HepG2 (cell line): Measurements from ENCODE around the gene BMERB1. TPM values are rescaled to one million over a fixed set of nuclear protein-coding genes. Genes with fewer than 3 reads are reported as not detected.

Experiments used
- ETV6 ChIP-seq: sonication (generic); formaldehyde crosslinking; conservative IDR thresholded peaks from 2 replicates; pipeline ENCODE4 v1.4.0; 2020; ENCODE audit warnings: missing genetic modification reagents
- FOXP1 ChIP-seq, 2 experiments: fragments of 450-650 bp in 1 of 2; IDR thresholded peaks; 2 replicates each; pipeline ENCODE4 v1.6.1; 2017 to 2018; ENCODE audit warnings: antibody characterized with exemption in 1 of 2
- SALL2 ChIP-seq: sonication (generic); formaldehyde crosslinking; IDR thresholded peaks from 2 replicates; pipeline ENCODE4 v1.8.1; 2023; ENCODE audit warnings: mild to moderate bottlenecking, missing genetic modification reagents, inconsistent platforms
- SMYD3 ChIP-seq: sonication (generic); formaldehyde crosslinking; IDR thresholded peaks from 2 replicates; pipeline ENCODE4 v1.8.1; 2023; ENCODE audit warnings: mild to moderate bottlenecking, missing genetic modification reagents
- ZFP37 ChIP-seq: sonication (generic); formaldehyde crosslinking; IDR thresholded peaks from 2 replicates; pipeline ENCODE4 v1.4.0; 2020; ENCODE audit warnings: missing genetic modification reagents, borderline replicate concordance
- ZNF263 ChIP-seq: sonication (generic); formaldehyde crosslinking; IDR thresholded peaks from 2 replicates; pipeline ENCODE4 v1.4.0; 2020; ENCODE audit warnings: missing genetic modification reagents
- ZNF335 ChIP-seq: sonication (generic); formaldehyde crosslinking; IDR thresholded peaks from 2 replicates; pipeline ENCODE4 v1.4.0; 2020; ENCODE audit warnings: missing genetic modification reagents
- ZNF451 ChIP-seq: sonication (generic); formaldehyde crosslinking; IDR thresholded peaks from 2 replicates; pipeline ENCODE4 v1.5.0; 2020; ENCODE audit warnings: mild to moderate bottlenecking, missing genetic modification reagents
- ZSCAN9 ChIP-seq: IDR thresholded peaks from 2 replicates; pipeline ENCODE4 v1.6.1; 2016; ENCODE audit warnings: borderline replicate concordance
- polyA plus RNA-seq, 8 experiments: library from polyadenylated mRNA; depleted of rRNA in 3 of 8; stranded (reverse) in 7 of 8; unstranded in 1 of 8; fragments of >200 nt; fragmentation: Illumina TruSeq in 4 of 8; extraction: Trizol in 4 of 8; gene quantifications; 2 replicates each; pipeline versions ENCODE4 v1.2.1 to v1.2.3, GENCODE V29; 2011 to 2016; ENCODE audit warnings: low read depth in 4 of 8, missing spikeins in 1 of 8, mixed read lengths in 1 of 8; ENCODE audit not compliant: insufficient read depth in 1 of 8
- total RNA-seq, 5 experiments: library from RNA; depleted of rRNA; stranded (reverse); fragments of >200 nt; fragmentation: Illumina TruSeq; extraction: Trizol; gene quantifications; 2 replicates each; pipeline ENCODE4 v1.2.3, GENCODE V29; 2016; ENCODE audit warnings: low read depth in 1 of 5
- TF ChIP-seq, protein P1 (sequence below): sonication (generic); formaldehyde crosslinking; IDR thresholded peaks from 2 replicates; pipeline ENCODE4 v1.4.0; 2020; ENCODE audit warnings: mild to moderate bottlenecking, missing genetic modification reagents
- TF ChIP-seq, protein P2 (sequence below): sonication (generic); formaldehyde crosslinking; IDR thresholded peaks from 2 replicates; pipeline ENCODE4 v1.5.0; 2020; ENCODE audit warnings: mild to moderate bottlenecking, missing genetic modification reagents, moderate library complexity
- TF ChIP-seq, protein P3 (sequence below): sonication (generic); formaldehyde crosslinking; IDR thresholded peaks from 2 replicates; pipeline ENCODE4 v1.8.0; 2022; ENCODE audit warnings: mild to moderate bottlenecking, missing genetic modification reagents
- TF ChIP-seq, protein P4 (sequence below), 2 experiments: sonication (generic) in 1 of 2; formaldehyde crosslinking in 1 of 2; IDR thresholded peaks; 2 replicates each; pipeline versions ENCODE4 v1.4.0 to v1.6.1; 2018 to 2020; ENCODE audit warnings: missing genetic modification reagents in 2 of 2, borderline replicate concordance in 1 of 2, low read depth in 1 of 2, mild to moderate bottlenecking in 1 of 2, missing biosample characterization in 1 of 2
- TF ChIP-seq, protein P5 (sequence below): sonication (generic); formaldehyde crosslinking; IDR thresholded peaks from 2 replicates; pipeline ENCODE4 v1.4.0; 2020; ENCODE audit warnings: missing genetic modification reagents, borderline replicate concordance
- TF ChIP-seq, protein P6 (sequence below): IDR thresholded peaks from 2 replicates; pipeline ENCODE4 v1.6.1; 2016; ENCODE audit warnings: low read depth

BMERB1 gene
- total and polyA plus RNA-seq, 2 of the 13 experiments (the other 11 are each of a cell fraction or from before 2014, with no cell fraction given), result 1.4 TPM

DNA sequence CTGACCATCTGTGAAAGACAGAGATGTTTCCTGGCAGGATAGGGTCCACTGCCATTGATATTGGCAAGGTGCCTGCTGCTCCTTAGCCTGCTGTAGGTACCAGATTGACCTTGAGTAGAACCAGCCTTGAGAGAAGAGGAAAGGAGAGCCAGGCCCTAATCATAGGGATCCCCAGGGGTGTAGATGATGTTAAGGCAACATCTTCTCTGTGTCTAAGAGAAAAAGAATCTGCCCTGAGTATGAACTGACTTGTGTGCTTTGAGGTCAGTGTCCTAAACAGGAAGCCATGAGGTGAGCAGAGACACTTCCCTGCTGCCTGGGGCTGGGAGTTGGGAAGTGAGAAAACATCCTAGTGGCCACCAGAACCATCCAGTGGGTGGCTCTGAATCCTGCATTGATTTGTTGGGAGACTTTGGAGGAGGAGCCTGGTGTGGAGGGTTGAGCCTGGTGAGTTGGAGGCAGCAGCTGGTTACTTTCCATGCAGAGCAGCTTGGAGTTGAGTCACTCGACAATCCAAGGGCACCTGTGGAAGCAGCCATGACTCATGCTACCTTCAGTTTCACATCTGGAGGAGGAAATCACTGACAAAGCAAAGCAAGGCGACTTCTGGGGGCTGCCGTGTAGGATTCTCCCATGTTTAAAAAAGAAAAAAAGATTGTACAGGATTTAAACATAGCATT, 47.8 kb downstream of the BMERB1 start (continued):
- TF ChIP-seq, protein P1, sequence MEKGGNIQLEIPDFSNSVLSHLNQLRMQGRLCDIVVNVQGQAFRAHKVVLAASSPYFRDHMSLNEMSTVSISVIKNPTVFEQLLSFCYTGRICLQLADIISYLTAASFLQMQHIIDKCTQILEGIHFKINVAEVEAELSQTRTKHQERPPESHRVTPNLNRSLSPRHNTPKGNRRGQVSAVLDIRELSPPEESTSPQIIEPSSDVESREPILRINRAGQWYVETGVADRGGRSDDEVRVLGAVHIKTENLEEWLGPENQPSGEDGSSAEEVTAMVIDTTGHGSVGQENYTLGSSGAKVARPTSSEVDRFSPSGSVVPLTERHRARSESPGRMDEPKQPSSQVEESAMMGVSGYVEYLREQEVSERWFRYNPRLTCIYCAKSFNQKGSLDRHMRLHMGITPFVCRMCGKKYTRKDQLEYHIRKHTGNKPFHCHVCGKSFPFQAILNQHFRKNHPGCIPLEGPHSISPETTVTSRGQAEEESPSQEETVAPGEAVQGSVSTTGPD, result no peak
- TF ChIP-seq ZNF451 (CRISPR knock-in tag), result 0 out of 2 replicates have a peak, but pooled peaks have one; percentile 28
- peak; percentile 34; the same call in 1 of the 2 replicates for TF ChIP-seq SMYD3
- peak; percentile 22; the same call in 1 of the 2 replicates for TF ChIP-seq ZNF335 (CRISPR knock-in tag)
- TF ChIP-seq, protein P2, sequence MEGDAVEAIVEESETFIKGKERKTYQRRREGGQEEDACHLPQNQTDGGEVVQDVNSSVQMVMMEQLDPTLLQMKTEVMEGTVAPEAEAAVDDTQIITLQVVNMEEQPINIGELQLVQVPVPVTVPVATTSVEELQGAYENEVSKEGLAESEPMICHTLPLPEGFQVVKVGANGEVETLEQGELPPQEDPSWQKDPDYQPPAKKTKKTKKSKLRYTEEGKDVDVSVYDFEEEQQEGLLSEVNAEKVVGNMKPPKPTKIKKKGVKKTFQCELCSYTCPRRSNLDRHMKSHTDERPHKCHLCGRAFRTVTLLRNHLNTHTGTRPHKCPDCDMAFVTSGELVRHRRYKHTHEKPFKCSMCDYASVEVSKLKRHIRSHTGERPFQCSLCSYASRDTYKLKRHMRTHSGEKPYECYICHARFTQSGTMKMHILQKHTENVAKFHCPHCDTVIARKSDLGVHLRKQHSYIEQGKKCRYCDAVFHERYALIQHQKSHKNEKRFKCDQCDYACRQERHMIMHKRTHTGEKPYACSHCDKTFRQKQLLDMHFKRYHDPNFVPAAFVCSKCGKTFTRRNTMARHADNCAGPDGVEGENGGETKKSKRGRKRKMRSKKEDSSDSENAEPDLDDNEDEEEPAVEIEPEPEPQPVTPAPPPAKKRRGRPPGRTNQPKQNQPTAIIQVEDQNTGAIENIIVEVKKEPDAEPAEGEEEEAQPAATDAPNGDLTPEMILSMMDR (CRISPR knock-in tag), result peak; percentile 73
- TF ChIP-seq SALL2 (CRISPR knock-in tag), result 0 out of 2 replicates have a peak, but pooled peaks have one; percentile 51
- 0 out of 2 replicates have a peak, but pooled peaks have one; percentile 69 for TF ChIP-seq ZFP37 (CRISPR knock-in tag)
- TF ChIP-seq ZSCAN9 (CRISPR knock-in tag), result 0 out of 2 replicates have a peak, but pooled peaks have one; percentile 80
- no peak for TF ChIP-seq FOXP1 (IDR thresholded peaks at IDR 0.05)
- TF ChIP-seq FOXP1 (CRISPR knock-in tag; IDR thresholded peaks at IDR 0.05), result peak; percentile 41; the same call in 1 of the 2 replicates
- TF ChIP-seq, protein P3, sequence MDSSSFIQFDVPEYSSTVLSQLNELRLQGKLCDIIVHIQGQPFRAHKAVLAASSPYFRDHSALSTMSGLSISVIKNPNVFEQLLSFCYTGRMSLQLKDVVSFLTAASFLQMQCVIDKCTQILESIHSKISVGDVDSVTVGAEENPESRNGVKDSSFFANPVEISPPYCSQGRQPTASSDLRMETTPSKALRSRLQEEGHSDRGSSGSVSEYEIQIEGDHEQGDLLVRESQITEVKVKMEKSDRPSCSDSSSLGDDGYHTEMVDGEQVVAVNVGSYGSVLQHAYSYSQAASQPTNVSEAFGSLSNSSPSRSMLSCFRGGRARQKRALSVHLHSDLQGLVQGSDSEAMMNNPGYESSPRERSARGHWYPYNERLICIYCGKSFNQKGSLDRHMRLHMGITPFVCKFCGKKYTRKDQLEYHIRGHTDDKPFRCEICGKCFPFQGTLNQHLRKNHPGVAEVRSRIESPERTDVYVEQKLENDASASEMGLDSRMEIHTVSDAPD (CRISPR knock-in tag), result peak; percentile 52; the same call in 1 of the 2 replicates
- TF ChIP-seq, protein P4, sequence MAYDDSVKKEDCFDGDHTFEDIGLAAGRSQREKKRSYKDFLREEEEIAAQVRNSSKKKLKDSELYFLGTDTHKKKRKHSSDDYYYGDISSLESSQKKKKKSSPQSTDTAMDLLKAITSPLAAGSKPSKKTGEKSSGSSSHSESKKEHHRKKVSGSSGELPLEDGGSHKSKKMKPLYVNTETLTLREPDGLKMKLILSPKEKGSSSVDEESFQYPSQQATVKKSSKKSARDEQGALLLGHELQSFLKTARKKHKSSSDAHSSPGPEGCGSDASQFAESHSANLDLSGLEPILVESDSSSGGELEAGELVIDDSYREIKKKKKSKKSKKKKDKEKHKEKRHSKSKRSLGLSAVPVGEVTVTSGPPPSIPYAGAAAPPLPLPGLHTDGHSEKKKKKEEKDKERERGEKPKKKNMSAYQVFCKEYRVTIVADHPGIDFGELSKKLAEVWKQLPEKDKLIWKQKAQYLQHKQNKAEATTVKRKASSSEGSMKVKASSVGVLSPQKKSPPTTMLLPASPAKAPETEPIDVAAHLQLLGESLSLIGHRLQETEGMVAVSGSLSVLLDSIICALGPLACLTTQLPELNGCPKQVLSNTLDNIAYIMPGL (CRISPR knock-in tag; IDR thresholded peaks at IDR 0.05; ENCODE audit: borderline replicate concordance in 1 of 2, low read depth in 1 of 2), result peak; percentile 22 to 57; a peak in 1 of 4 replicates
- TF ChIP-seq ZNF263 (CRISPR knock-in tag), result no peak; the same call in 1 of the 2 replicates
- TF ChIP-seq, protein P5, sequence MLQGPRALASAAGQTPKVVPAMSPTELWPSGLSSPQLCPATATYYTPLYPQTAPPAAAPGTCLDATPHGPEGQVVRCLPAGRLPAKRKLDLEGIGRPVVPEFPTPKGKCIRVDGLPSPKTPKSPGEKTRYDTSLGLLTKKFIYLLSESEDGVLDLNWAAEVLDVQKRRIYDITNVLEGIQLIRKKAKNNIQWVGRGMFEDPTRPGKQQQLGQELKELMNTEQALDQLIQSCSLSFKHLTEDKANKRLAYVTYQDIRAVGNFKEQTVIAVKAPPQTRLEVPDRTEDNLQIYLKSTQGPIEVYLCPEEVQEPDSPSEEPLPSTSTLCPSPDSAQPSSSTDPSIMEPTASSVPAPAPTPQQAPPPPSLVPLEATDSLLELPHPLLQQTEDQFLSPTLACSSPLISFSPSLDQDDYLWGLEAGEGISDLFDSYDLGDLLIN, result no peak
- TF ChIP-seq, protein P6, sequence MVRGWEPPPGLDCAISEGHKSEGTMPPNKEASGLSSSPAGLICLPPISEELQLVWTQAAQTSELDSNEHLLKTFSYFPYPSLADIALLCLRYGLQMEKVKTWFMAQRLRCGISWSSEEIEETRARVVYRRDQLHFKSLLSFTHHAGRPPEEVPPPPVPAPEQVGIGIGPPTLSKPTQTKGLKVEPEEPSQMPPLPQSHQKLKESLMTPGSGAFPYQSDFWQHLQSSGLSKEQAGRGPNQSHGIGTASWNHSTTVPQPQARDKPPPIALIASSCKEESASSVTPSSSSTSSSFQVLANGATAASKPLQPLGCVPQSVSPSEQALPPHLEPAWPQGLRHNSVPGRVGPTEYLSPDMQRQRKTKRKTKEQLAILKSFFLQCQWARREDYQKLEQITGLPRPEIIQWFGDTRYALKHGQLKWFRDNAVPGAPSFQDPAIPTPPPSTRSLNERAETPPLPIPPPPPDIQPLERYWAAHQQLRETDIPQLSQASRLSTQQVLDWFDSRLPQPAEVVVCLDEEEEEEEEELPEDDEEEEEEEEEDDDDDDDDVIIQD, result peak; percentile 94
- TF ChIP-seq ETV6 (CRISPR knock-in tag), result 0 out of 2 replicates have a peak, but pooled peaks have one; percentile 37
